Mucosa of descending colon (tissue), 3 donors: ENCODE results near the gene GH2. TPM values are rescaled to one million over a fixed set of nuclear protein-coding genes. Genes with fewer than 3 reads are reported as not detected.

Experiments
- ATAC-seq: fragments of 200-7000 bp; cut with Tn5 transposase; one replicate; pipeline ENCODE4 v1.9.1; 2020; ENCODE audit warnings: mild to moderate bottlenecking, moderate library complexity
- DNase-seq, 3 donors: peaks; one replicate each; pipeline ENCODE4 v3.0.0-alpha.2; 2020
- H3K36me3 ChIP-seq: fragments of 200-600 bp; one replicate; pipeline ENCODE4 v1.8.0; 2021; ENCODE audit warnings: low read depth, mild to moderate bottlenecking
- H3K4me1 ChIP-seq: fragments of 200-600 bp; one replicate; pipeline ENCODE4 v1.8.0; 2021; ENCODE audit warnings: low read depth, mild to moderate bottlenecking
- H3K4me3 ChIP-seq: fragments of 200-600 bp; one replicate; pipeline ENCODE4 v1.8.0; 2021; ENCODE audit warnings: mild to moderate bottlenecking
- H3K9me3 ChIP-seq: fragments of 200-600 bp; one replicate; pipeline ENCODE4 v1.8.0; 2021; ENCODE audit warnings: mild to moderate bottlenecking
- CTCF ChIP-seq: fragments of 200-600 bp; IDR thresholded peaks from one replicate; pipeline ENCODE4 v1.8.0; 2022; ENCODE audit warnings: antibody characterized with exemption, mild to moderate bottlenecking
- intact Hi-C, 2 donors: fragments of 100-400 bp; cut with DNase I in 1 of 2; cut with micrococcal nuclease in 1 of 2; formaldehyde crosslinking; loops; one replicate each; pipeline versions ENCODE4 v1.11.0 to v1.11.1; 2022; cut with DNase I, micrococcal nuclease
- total RNA-seq, 3 donors: library from RNA; stranded (reverse); fragmentation: NEBNext Ultra II Directional in 2 of 3; extraction: Animal tissue kit (Norgen Biotek cat#: 25700) in 2 of 3; gene quantifications; one replicate each; pipeline versions ENCODE4 v1.2.1 to v1.2.4, GENCODE V29; 2021 to 2023
- donor health status: DM: no; HTN: no; CAD: no; lungs with moderate emphysema.
- donor health status: DM: no; HTN: no; CAD: no.
- donor health status: DM: no; HTN: yes; CAD: no.

GH2 gene
- total RNA-seq, 3 donors from 2014 or later, result not detected

- no peak for ATAC-seq
- intact Hi-C loops, result no loop called here
- H3K4me1 ChIP-seq, result peaks cover 36% of the 10 kb centered on the region
Observed at GRCh38 chr17:63840591-63841349, 41.0 kb downstream of the GH2 start.

GRCh38 chr17:63838631-63839171, 43.0 kb downstream of the GH2 start:
- peaks cover 33% of the 10 kb centered on the region for H3K4me1 ChIP-seq
- H3K9me3 ChIP-seq, result no peaks in the 10 kb centered on the region
- DNase-seq, result peak; percentile 55 to 84 (median 75)
- H3K4me3 ChIP-seq, result no peak overlapping the region
- intact Hi-C loops, result no loop called here
- ATAC-seq, result no peak
- peaks cover 16% of the 10 kb centered on the region for H3K36me3 ChIP-seq
- no peak for TF ChIP-seq CTCF

More at GRCh38 chr17:63840591-63841349, 41.0 kb downstream of the GH2 start:
- no peaks in the 10 kb centered on the region for H3K9me3 ChIP-seq
- H3K4me3 ChIP-seq, result no peak overlapping the region
- peaks cover 5% of the 10 kb centered on the region for H3K36me3 ChIP-seq
- TF ChIP-seq CTCF, result no peak
- no peak for DNase-seq

GRCh38 chr17:63837962-63838600, 43.7 kb downstream of the GH2 start:
- no peak for DNase-seq
- no peak overlapping the region for H3K4me3 ChIP-seq
- TF ChIP-seq CTCF, result no peak
- H3K4me1 ChIP-seq, result peaks cover 31% of the 10 kb centered on the region
- intact Hi-C loops, result no loop called here
- ATAC-seq, result no peak
- peaks cover 20% of the 10 kb centered on the region for H3K36me3 ChIP-seq
- H3K9me3 ChIP-seq, result no peaks in the 10 kb centered on the region

GRCh38 chr17:63837480-63837879, 44.3 kb downstream of the GH2 start:
- Histone ChIP-seq H3K4me1 (peaks cover 31% of the 10 kb centered on the region), H3K4me3 (no peak overlapping the region), H3K36me3 (peaks cover 20% of the 10 kb centered on the region), H3K9me3 (no peaks in the 10 kb centered on the region)
- no peak for TF ChIP-seq CTCF
- DNase-seq (no peak), ATAC-seq (no peak)
- intact Hi-C loops, result no loop called here

- ATAC-seq (no peak), DNase-seq (no peak)
- H3K4me3 ChIP-seq, result no peak overlapping the region
- H3K9me3 ChIP-seq, result no peaks in the 10 kb centered on the region
- intact Hi-C loops, result no loop called here
- peaks cover 20% of the 10 kb centered on the region for H3K36me3 ChIP-seq
- H3K4me1 ChIP-seq, result peaks cover 31% of the 10 kb centered on the region
- TF ChIP-seq CTCF, result no peak
Observed at GRCh38 chr17:63836811-63837210, 44.9 kb downstream of the GH2 start.
